DND-41 (cell line): ENCODE data around the gene TFIP11.

Source experiments
- CTCF ChIP-seq: IDR thresholded peaks from 2 replicates; pipeline ENCODE4 v1.5.1; 2012; ENCODE audit warnings: borderline replicate concordance, low read length, moderate library complexity, mild to moderate bottlenecking; ENCODE audit not compliant: poor library complexity, severe bottlenecking; ENCODE audit errors: extremely low read depth
- EZH2 ChIP-seq: IDR thresholded peaks from 3 replicates; pipeline ENCODE4 v1.6.1; 2012; ENCODE audit warnings: borderline replicate concordance, low read depth, mild to moderate bottlenecking, moderate library complexity, low read length, inconsistent platforms; ENCODE audit not compliant: severe bottlenecking

- TF ChIP-seq EZH2, result no peak
- TF ChIP-seq CTCF, result no peak
Observed at GRCh38 chr22:26561756-26562417, 49.6 kb upstream of the TFIP11 start.
